ENCODE measurements around the gene KCP. TPM values are rescaled to one million over a fixed set of nuclear protein-coding genes. Genes with fewer than 3 reads are reported as not detected.

Gene KCP
- polyA plus RNA-seq, 3 donors = 0.11 to 0.16 TPM; not detected in 1

DNA sequence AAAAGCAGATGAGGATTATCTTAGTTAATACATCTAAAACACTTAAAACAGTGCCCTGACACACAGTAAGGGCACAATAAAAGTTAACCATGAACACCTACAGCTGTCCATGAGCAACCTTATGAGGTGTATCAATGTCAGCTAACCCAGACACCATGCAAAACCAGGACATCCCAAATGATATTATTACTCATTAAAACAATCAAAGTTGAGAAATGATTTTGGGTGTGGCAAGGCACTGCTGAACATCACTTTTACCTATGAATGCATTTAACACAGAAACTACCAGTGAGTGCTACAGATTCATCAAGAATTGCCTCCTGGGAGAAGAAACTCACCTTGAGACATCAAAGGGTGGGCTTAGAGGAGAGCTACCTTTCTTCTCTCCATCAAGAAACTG, 45.5 kb upstream of the KCP start:
- H2AFZ ChIP-seq (ENCODE audit: insufficient read depth, low read depth, low read length, poor library complexity, severe bottlenecking) = no peak overlapping the region
- Mint-ChIP-seq H3K4me3 (no peak overlapping the region), H3K27me3 (ENCODE audit: low read depth in 3 of 3) (peaks cover 0 to 1% (median 0%) of the 10 kb centered on the region in 3 donors), H3K4me1 (peaks cover 21% of the 10 kb centered on the region), H3K27ac (peak overlapping the region in 1 of 7 donors; percentile 27), H3K9me3 (no peaks in the 10 kb centered on the region), H3K36me3 (peaks cover 83 to 90% of the 10 kb centered on the region in 2 donors)
- no peak overlapping the region for H3K27ac ChIP-seq (ENCODE audit: low read depth in 1 of 2, low read length in 2 of 2)
- H3K4me3 ChIP-seq (replicated peaks in 1 of 3; ENCODE audit: low read depth in 2 of 3, low read length in 3 of 3) = no peak overlapping the region
- H3K4me2 ChIP-seq (replicated peaks; ENCODE audit: extremely low read depth, low read length, poor library complexity, severe bottlenecking) = no peak overlapping the region
- peaks cover 58 to 91% of the 10 kb centered on the region in 2 donors for H3K36me3 ChIP-seq (replicated peaks in 1 of 2; ENCODE audit: control insufficient read depth in 1 of 2, insufficient read depth in 2 of 2, low read length in 2 of 2)
- peaks cover 7% of the 10 kb centered on the region for H3K79me2 ChIP-seq (ENCODE audit: insufficient read depth, low read length)
- no peaks in the 10 kb centered on the region for H3K27me3 ChIP-seq (ENCODE audit: control insufficient read depth in 2 of 2, insufficient read depth in 2 of 2, low read length in 2 of 2)
- H3K9ac ChIP-seq (ENCODE audit: insufficient read depth, low read length, poor library complexity, severe bottlenecking) = no peak overlapping the region
- no peak for DNase-seq
- intact Hi-C loops (cut with micrococcal nuclease) = no loop called here
- H3K4me1 ChIP-seq (ENCODE audit: control insufficient read depth in 1 of 2, insufficient read depth in 2 of 2, low read length in 2 of 2) = peaks cover 0 to 3% of the 10 kb centered on the region in 2 donors
- H3K9me3 ChIP-seq (replicated peaks in 1 of 2; ENCODE audit: control insufficient read depth in 1 of 2, insufficient read depth in 1 of 2, low read length in 2 of 2) = no peaks in the 10 kb centered on the region
- H4K20me1 ChIP-seq (ENCODE audit: insufficient read depth, low read length) = peaks cover 22% of the 10 kb centered on the region
- TF ChIP-seq, protein P1, sequence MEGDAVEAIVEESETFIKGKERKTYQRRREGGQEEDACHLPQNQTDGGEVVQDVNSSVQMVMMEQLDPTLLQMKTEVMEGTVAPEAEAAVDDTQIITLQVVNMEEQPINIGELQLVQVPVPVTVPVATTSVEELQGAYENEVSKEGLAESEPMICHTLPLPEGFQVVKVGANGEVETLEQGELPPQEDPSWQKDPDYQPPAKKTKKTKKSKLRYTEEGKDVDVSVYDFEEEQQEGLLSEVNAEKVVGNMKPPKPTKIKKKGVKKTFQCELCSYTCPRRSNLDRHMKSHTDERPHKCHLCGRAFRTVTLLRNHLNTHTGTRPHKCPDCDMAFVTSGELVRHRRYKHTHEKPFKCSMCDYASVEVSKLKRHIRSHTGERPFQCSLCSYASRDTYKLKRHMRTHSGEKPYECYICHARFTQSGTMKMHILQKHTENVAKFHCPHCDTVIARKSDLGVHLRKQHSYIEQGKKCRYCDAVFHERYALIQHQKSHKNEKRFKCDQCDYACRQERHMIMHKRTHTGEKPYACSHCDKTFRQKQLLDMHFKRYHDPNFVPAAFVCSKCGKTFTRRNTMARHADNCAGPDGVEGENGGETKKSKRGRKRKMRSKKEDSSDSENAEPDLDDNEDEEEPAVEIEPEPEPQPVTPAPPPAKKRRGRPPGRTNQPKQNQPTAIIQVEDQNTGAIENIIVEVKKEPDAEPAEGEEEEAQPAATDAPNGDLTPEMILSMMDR (IDR thresholded peaks at IDR 0.05) = no peak

DNA sequence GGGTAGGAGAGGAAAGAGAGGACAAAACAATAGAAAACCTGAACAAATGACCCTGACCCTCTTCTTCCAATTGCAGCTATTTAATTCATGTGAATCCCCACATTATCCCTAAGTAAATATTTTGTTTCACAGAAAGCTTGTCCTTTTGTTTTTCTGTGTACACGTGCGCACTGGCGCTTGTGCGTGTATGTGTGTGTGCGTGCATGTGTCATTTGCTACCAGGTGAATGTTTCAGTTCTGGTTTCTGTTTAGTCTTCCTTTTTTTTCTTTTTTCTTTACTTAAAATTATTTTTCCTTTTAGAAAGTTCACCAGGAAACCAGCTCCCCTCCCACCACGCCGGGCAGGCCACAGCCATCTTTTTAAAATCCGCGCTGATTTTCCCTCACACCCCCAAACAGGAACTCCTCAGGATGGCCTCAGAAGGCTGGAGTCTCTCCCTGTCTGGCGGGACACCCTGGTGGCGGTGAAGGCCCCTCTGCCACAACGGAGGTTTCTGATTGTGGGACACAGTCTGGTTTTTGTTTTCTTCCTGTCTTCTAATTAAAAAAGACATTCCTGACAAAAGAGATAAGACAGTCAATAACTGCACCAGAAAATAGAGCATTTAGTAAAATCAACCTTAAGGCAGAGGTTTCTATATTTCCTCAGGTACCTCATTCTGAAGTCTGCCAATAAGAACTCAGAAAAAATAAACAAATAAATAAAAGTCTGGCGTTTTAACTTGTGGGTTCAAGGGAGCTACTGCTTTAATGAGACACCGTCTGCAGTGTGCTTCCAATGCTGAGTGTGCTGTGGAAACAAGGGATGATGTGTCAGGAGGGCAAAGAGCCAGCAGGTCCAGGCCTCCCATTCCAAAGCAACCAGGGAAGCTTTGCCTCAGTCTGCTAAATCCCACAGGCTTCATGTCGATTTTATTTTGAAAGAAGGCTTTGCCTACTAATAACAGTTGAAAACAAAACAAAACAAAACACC, 44.6 kb upstream of the KCP start:
- no peak overlapping the region for H3K9ac ChIP-seq (ENCODE audit: insufficient read depth, low read length, poor library complexity, severe bottlenecking)
- WGBS (ENCODE audit: insufficient coverage) = 51% methylated on average over 9 of the region's 15 CpGs
- intact Hi-C loops (cut with micrococcal nuclease) = no loop called here
- no peaks in the 10 kb centered on the region for H3K9me3 ChIP-seq (replicated peaks in 1 of 2; ENCODE audit: control insufficient read depth in 1 of 2, insufficient read depth in 1 of 2, low read length in 2 of 2)
- TF ChIP-seq, protein P1 (IDR thresholded peaks at IDR 0.05) = no peak
- H3K36me3 ChIP-seq (replicated peaks in 1 of 2; ENCODE audit: control insufficient read depth in 1 of 2, insufficient read depth in 2 of 2, low read length in 2 of 2) = peaks cover 64 to 96% of the 10 kb centered on the region in 2 donors
- Mint-ChIP-seq H3K9me3 (no peaks in the 10 kb centered on the region), H3K27ac (peak overlapping the region in 2 of 7 donors; percentile 50 to 61), H3K36me3 (peaks cover 88 to 94% of the 10 kb centered on the region in 2 donors), H3K27me3 (ENCODE audit: low read depth in 3 of 3) (peaks cover 0 to 1% (median 0%) of the 10 kb centered on the region in 3 donors), H3K4me1 (peaks cover 27% of the 10 kb centered on the region), H3K4me3 (peak overlapping the region in 1 of 2 donors; percentile 17)
- no peak for DNase-seq
- no peak overlapping the region for H3K4me3 ChIP-seq (replicated peaks in 1 of 3; ENCODE audit: low read depth in 2 of 3, low read length in 3 of 3)
- H3K27ac ChIP-seq (ENCODE audit: low read depth in 1 of 2, low read length in 2 of 2) = peak overlapping the region in 1 of 2 donors; percentile 34
- peaks cover 0 to 3% of the 10 kb centered on the region in 2 donors for H3K4me1 ChIP-seq (ENCODE audit: control insufficient read depth in 1 of 2, insufficient read depth in 2 of 2, low read length in 2 of 2)
- H3K79me2 ChIP-seq (ENCODE audit: insufficient read depth, low read length) = peaks cover 11% of the 10 kb centered on the region
- no peaks in the 10 kb centered on the region for H3K27me3 ChIP-seq (ENCODE audit: control insufficient read depth in 2 of 2, insufficient read depth in 2 of 2, low read length in 2 of 2)
- H3K4me2 ChIP-seq (replicated peaks; ENCODE audit: extremely low read depth, low read length, poor library complexity, severe bottlenecking) = no peak overlapping the region
- peaks cover 31% of the 10 kb centered on the region for H4K20me1 ChIP-seq (ENCODE audit: insufficient read depth, low read length)
- H2AFZ ChIP-seq (ENCODE audit: insufficient read depth, low read depth, low read length, poor library complexity, severe bottlenecking) = no peak overlapping the region

Measured in CD14-positive monocyte (primary cell).